Gastrocnemius medialis (tissue), 4 donors: ENCODE measurements around the gene LENEP. TPM values are rescaled to one million over a fixed set of nuclear protein-coding genes. Genes with fewer than 3 reads are reported as not detected.

Source experiments
- ATAC-seq, 2 donors: fragments of 150-250 bp; one replicate each; pipeline ENCODE4 v1.9.1; 2016
- DNase-seq, 2 donors: peaks; one replicate each; pipeline ENCODE4 v3.0.0-alpha.2; 2019
- H3K27ac ChIP-seq, 4 donors: fragments of 200-600 bp; sonication (generic); 1 replicate in 1 of 4; 2 replicates in 3 of 4; pipeline ENCODE4 v1.5.1; 2016 to 2018; ENCODE audit warnings: mild to moderate bottlenecking in 2 of 4, moderate library complexity in 1 of 4
- H3K27me3 ChIP-seq, 3 donors: fragments of 200-600 bp; sonication (generic) in 2 of 3; 1 replicate in 1 of 3; 2 replicates in 2 of 3; pipeline versions ENCODE4 v1.5.1 to v1.6.0; 2016 to 2019; ENCODE audit warnings: mild to moderate bottlenecking in 1 of 3, moderate library complexity in 1 of 3
- H3K36me3 ChIP-seq, 2 donors: fragments of 200-600 bp; sonication (generic) in 1 of 2; one replicate each; pipeline ENCODE4 v1.5.1; 2017 to 2018
- H3K4me1 ChIP-seq, 2 donors: fragments of 200-600 bp; sonication (generic) in 1 of 2; one replicate each; pipeline ENCODE4 v1.5.1; 2016 to 2017; ENCODE audit warnings: mild to moderate bottlenecking in 2 of 2
- H3K4me3 ChIP-seq, 4 donors: fragments of 200-600 bp; sonication (generic) in 3 of 4; 1 replicate in 1 of 4; 2 replicates in 3 of 4; pipeline ENCODE4 v1.5.1; 2016 to 2019; ENCODE audit warnings: mild to moderate bottlenecking in 2 of 4
- H3K9me3 ChIP-seq, 3 donors: fragments of 200-600 bp; sonication (generic) in 2 of 3; 1 replicate in 1 of 3; 2 replicates in 2 of 3; pipeline ENCODE4 v1.5.1; 2016 to 2019
- POLR2A ChIP-seq, 2 donors: fragments of 450-650 bp; IDR thresholded peaks; one replicate each; pipeline ENCODE4 v1.6.1; 2017; ENCODE audit warnings: antibody characterized with exemption in 2 of 2, mild to moderate bottlenecking in 2 of 2, moderate library complexity in 2 of 2
- in situ Hi-C, 4 donors: fragments of 200-750 bp; cut with MboI; loops; one replicate each; pipeline versions ENCODE4 v1.15.0 to v1.8.0; 2017; ENCODE audit warnings: low sequenced_read_pairs in 4 of 4
- intact Hi-C: fragments of 100-400 bp; cut with DNase I; formaldehyde crosslinking; loops from one replicate; pipeline ENCODE4 v1.15.1; 2023; ENCODE audit warnings: low total_unique reads
- total RNA-seq, 4 donors: library from RNA; depleted of rRNA; stranded (reverse); fragments of >200 nt; gene quantifications; one replicate each; pipeline versions ENCODE4 v1.1.0 to v1.2.3, GENCODE V29; 2016
- TF ChIP-seq, protein P1 (sequence below), 5 experiments: fragments of 450-650 bp in 3 of 5; fragments of 200-600 bp in 2 of 5; sonication (generic) in 2 of 5; IDR thresholded peaks in 4 of 5; conservative IDR thresholded peaks in 1 of 5; 1 replicate in 4 of 5; 2 replicates in 1 of 5; pipeline ENCODE4 v1.5.1; 2016 to 2019; ENCODE audit warnings: antibody characterized with exemption in 5 of 5, mild to moderate bottlenecking in 3 of 5, moderate library complexity in 3 of 5

Gene LENEP
- total RNA-seq, 4 donors from 2014 or later: not detected

DNA sequence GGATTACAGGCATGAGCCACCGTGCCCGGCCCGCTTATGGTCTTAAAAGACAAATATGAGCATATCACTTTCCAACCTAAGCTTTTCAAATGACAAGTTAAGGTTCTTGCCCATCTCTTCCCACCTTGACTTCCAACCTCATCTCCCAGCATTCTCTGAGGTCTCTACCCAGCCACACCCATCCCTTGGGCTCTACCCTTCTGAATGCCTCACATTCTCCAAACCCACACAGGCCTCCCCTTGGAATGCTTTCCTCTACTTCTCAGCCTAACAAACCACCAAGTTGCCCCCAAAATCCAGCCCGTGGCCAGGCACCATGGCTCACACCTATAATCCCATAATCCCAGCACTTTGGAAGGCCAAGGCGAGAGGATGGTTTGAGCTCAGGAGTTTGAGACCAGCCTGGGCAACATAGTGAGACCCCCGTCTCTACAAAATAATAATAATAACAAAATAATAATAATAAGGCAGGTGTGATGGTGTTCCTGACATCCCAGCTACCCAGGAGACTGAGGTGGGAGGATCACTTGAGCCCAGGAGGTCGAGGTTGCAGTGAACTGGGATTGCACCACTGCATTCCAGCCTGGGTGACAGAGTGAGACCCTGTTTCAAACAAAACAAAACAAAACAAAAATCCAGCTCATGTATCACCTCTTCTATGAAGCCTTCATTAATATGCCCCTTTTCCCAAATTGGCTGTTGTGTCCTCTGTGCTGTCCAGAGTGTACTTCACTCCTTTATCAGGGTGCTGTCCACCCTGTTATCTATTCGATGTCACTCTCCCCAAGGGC, 28.9 kb downstream of the LENEP start:
- Histone ChIP-seq H3K36me3 (no peaks in the 10 kb centered on the region), H3K9me3 (no peaks in the 10 kb centered on the region), H3K27me3 (no peaks in the 10 kb centered on the region), H3K27ac (no peak overlapping the region), H3K4me1 (peaks cover 6 to 10% of the 10 kb centered on the region in 2 donors), H3K4me3 (no peak overlapping the region)
- TF ChIP-seq POLR2A (IDR thresholded peaks at IDR 0.05): no peak
- TF ChIP-seq, protein P1, sequence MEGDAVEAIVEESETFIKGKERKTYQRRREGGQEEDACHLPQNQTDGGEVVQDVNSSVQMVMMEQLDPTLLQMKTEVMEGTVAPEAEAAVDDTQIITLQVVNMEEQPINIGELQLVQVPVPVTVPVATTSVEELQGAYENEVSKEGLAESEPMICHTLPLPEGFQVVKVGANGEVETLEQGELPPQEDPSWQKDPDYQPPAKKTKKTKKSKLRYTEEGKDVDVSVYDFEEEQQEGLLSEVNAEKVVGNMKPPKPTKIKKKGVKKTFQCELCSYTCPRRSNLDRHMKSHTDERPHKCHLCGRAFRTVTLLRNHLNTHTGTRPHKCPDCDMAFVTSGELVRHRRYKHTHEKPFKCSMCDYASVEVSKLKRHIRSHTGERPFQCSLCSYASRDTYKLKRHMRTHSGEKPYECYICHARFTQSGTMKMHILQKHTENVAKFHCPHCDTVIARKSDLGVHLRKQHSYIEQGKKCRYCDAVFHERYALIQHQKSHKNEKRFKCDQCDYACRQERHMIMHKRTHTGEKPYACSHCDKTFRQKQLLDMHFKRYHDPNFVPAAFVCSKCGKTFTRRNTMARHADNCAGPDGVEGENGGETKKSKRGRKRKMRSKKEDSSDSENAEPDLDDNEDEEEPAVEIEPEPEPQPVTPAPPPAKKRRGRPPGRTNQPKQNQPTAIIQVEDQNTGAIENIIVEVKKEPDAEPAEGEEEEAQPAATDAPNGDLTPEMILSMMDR (IDR thresholded peaks at IDR 0.05 in 4 of 5, conservative IDR thresholded peaks at IDR 0.05 in 1 of 5): no peak
- no peak for ATAC-seq
- no peak for DNase-seq
- in situ Hi-C loops (no loop called here), intact Hi-C loops (no loop called here)

DNA sequence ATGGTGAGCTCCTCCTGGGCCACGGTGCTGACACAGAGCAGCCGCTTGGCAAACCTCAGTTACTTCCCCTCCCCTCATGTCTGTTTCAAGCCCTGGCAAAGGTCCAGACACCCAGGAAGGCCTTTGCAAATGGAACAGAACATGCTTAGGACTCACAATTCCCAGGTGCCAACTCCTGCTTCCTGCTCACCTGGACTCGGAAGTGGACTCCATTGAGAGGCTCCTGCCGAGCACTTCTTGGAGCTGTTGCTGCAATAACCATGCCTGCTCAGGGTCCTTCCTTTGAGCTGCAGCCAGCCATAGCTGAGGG, 29.5 kb downstream of the LENEP start:
- Histone ChIP-seq H3K27ac (no peak overlapping the region), H3K4me3 (no peak overlapping the region), H3K27me3 (no peaks in the 10 kb centered on the region), H3K4me1 (peaks cover 2 to 7% of the 10 kb centered on the region in 2 donors), H3K36me3 (no peaks in the 10 kb centered on the region), H3K9me3 (no peaks in the 10 kb centered on the region)
- ATAC-seq (no peak), DNase-seq (no peak)
- in situ Hi-C loops: no loop called here
- TF ChIP-seq, protein P1 (IDR thresholded peaks at IDR 0.05 in 4 of 5, conservative IDR thresholded peaks at IDR 0.05 in 1 of 5): no peak
- TF ChIP-seq POLR2A (IDR thresholded peaks at IDR 0.05): no peak
- intact Hi-C loops: no loop called here

DNA sequence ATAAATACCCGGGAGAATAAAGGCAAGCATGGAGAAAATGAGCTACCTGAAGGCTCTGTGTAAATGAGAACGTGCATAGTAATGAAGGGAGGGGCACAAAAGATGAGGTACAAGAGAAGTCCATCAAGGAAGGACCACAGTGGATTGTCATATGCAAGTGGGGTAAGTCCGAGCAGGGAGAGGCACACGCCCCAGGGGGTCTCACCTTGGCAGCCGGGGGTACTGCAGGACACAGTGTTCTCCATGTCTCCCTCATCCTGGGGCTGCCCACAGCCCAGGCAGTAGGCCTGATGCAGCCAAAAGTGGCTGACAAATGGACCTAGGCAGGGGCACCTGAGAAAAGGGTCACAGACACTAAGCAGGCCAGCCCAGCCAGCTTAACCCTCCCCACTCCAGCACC, 30.2 kb downstream of the LENEP start:
- no peak overlapping the region for H3K4me3 ChIP-seq
- no peaks in the 10 kb centered on the region for H3K4me1 ChIP-seq
- in situ Hi-C loops (no loop called here), intact Hi-C loops (no loop called here)
- no peak for DNase-seq
- no peaks in the 10 kb centered on the region for H3K9me3 ChIP-seq
- H3K27ac ChIP-seq: no peak overlapping the region
- TF ChIP-seq, protein P1 (IDR thresholded peaks at IDR 0.05 in 4 of 5, conservative IDR thresholded peaks at IDR 0.05 in 1 of 5): no peak
- no peak for TF ChIP-seq POLR2A (IDR thresholded peaks at IDR 0.05)
- H3K36me3 ChIP-seq: no peaks in the 10 kb centered on the region
- H3K27me3 ChIP-seq: no peaks in the 10 kb centered on the region
- ATAC-seq: no peak

DNA sequence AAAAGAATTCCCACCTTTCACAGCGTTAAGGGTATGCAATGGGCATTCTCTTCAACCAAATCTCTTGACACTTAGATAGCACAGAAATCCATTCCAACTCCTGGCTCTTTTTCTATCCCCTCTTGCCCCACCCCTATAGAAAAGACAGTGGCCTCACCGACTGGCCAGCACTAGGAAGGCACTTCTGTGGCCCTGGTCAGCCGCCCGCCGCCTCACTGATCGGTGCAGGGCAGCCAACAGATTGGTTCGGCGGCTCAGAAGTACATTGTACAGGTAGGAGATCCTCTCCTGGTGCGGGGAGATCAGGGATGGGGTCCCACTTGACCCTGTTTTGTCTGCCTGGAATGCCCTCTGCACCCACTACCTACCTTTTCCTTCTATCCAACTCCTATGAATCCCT, 30.9 kb downstream of the LENEP start:
- no peaks in the 10 kb centered on the region for H3K36me3 ChIP-seq
- no peaks in the 10 kb centered on the region for H3K9me3 ChIP-seq
- DNase-seq (no peak), ATAC-seq (no peak)
- TF ChIP-seq, protein P1 (IDR thresholded peaks at IDR 0.05 in 4 of 5, conservative IDR thresholded peaks at IDR 0.05 in 1 of 5): no peak
- no peak for TF ChIP-seq POLR2A (IDR thresholded peaks at IDR 0.05)
- H3K4me3 ChIP-seq: no peak overlapping the region
- no peaks in the 10 kb centered on the region for H3K27me3 ChIP-seq
- no peak overlapping the region for H3K27ac ChIP-seq
- intact Hi-C loops: no loop called here
- in situ Hi-C loops: no loop called here
- no peaks in the 10 kb centered on the region for H3K4me1 ChIP-seq

DNA sequence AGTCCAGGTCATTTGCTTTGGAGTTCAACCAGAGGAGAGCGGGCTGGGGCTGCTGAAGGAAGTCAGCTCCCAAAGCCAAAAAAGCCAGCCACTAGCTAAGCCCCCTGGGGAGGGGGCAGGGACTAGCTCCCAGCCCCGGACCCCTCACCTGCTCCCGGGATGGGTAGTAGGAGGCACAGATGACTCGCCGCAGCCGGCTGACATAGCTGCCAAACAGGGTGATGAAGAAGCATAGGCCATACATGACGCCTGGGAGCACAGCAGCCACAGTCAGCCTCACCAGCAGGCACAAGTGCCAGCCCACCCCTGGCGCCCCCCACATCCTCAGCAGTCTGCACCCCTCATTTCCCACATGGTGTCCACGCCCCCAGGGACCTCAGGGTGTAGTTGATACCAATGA, 32.8 kb downstream of the LENEP start:
- ATAC-seq: no peak
- intact Hi-C loops: no loop called here

More for the DNA sequence above, 32.8 kb downstream of the LENEP start:
- no peaks in the 10 kb centered on the region for H3K36me3 ChIP-seq
- H3K9me3 ChIP-seq: no peaks in the 10 kb centered on the region
- no peak for DNase-seq
- H3K27me3 ChIP-seq: no peaks in the 10 kb centered on the region
- no peaks in the 10 kb centered on the region for H3K4me1 ChIP-seq
- H3K4me3 ChIP-seq: no peak overlapping the region
- in situ Hi-C loops: no loop called here
- no peak overlapping the region for H3K27ac ChIP-seq
- no peak for TF ChIP-seq POLR2A (IDR thresholded peaks at IDR 0.05)
- TF ChIP-seq, protein P1 (IDR thresholded peaks at IDR 0.05 in 4 of 5, conservative IDR thresholded peaks at IDR 0.05 in 1 of 5): no peak
